Measurements from ENCODE around the gene FADS2.

The FADS2 gene

DNA sequence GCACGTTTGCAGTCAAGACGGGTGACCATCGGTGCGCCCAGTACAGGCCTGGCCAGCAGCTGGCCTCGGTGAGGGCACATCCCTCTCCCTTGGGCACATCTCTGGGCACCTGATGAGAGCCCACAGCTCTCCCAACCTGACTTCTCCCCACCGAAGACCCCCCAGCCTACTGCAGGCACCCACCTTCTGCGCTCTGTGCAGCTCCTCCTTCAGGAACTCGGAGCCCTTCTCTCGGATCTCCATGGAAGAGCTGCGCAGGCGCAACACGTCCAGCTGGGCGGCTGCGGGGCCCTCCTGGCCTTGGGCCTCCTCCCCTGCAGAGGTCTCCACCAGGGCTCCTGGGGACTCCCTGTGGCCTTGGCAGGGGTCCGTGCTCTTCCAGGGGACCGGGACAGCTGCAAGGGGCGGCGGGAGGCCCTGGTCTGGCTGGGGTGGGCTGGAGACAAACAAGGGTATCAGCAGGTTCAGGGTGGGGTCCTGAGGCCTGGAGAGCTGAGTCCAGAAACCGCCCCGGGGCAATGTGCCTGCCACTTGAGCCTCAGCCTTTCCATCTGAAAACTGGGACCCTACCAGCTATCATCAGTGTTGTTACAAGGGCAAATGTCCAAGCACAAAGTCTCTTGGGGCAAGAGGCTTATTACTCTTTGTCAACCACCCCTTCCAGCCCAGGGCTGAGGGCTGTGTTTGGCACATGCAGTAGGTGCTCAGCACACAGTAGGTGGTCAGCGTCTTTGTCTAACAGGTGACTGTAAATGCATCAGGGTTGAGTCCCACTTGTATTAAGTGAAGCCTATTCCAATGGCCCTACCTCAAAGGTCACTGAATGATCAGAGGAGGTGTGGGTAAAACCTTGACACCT, 80.0 kb downstream of the FADS2 start:
- no peak for DNase-seq

DNA sequence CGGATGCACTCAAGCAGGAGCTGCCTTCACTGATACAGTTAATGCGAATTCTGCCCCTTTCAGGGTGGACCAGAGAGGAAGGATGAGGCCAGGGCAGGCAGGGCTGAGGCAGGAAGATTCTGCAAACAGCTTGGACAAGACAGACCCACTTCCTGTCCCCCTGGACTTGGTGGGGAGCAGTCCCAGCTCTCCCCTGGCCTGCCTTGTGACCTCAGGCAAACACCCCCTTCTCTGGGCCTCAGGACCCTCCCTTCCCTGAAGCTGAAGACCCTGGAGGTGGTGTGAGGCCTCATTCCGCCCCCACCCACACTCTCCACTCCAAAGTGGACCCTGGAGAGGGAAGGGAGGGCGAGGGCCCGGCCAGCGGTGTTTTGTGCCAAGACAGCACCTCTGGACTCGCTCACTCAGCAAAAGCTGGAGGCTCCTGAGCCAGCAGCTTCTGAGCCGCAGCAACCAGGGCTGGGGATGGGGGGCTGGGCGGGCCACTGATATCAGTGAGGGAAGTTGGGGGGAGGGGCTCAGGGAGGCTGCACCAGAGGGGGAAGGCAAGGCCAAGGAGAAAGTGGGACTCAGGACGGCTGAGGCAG, 80.7 kb downstream of the FADS2 start:
- DNase-seq, result no peak

DNA sequence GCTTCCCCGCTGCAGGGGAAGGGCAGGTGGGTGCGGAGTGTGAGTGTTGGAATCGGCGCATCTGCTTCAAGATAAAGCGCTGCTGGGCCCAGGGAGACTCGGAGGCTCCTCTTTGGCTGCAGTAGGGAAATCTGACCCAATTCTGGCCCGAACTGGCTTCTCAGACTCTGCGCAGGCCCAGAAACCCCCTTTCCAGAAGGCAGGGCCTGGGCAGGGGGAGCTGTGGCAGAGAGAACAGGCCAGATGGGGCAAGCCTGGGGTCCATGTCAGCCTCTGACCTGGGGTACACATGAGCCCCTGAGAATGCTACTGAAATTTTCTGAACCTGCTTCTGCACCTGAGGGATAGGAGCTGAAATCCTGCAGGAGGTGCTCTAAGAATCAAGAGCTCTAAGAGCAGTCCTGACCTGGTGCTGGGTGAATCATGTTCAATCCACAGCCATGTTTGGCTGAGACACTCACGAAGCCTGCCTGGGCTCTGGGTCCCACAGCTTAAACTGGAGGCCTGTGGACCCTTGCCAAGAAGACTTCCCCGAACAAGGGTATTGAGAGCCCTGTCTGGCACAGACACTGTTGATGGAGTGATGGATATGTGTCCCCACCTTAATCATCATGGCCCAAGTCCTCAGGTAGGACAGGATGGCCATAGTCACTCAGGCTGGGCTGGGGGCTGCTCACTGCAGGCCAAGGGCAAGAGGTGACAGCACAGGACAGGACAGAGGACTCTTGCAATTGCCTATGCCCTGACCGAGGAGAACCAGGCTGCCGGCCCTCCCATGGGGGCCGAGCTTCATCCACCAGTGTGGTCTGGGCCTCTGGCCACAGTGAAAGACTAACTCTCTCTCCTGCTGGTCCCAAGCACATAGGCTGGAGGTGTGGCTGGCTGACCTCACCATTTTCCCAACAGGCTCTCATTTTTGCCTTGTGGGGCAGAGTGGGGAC, 82.4 kb downstream of the FADS2 start:
- DNase-seq, result no peak

DNA sequence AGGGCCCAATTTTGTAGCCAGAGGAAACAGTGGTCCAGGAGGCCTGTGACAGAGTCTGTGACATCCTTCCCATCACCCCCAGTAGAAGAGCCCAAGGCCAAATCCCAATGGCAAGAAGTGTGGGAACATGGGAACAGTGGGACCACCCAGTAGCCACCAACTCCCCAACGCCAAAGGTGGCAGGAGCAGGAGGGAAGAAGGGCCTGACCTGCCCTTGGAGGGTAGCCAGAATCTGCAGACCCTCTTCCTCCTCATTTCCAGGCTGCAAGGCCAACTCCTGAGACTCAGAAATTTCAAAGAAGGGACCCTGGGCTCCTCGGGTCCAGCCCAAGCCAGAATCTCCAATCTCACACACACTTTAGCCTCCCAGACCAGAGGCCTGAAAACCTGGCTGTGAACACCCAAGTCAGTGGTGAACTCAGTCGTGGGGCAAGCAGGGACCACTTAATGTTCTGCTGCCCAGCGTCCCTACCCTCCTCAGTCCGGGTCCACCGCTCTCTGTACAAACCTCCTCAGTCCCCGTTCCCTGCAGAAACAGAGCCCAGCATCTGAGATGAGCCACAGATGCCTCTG, 83.1 kb downstream of the FADS2 start:
- no peak for DNase-seq

DNA sequence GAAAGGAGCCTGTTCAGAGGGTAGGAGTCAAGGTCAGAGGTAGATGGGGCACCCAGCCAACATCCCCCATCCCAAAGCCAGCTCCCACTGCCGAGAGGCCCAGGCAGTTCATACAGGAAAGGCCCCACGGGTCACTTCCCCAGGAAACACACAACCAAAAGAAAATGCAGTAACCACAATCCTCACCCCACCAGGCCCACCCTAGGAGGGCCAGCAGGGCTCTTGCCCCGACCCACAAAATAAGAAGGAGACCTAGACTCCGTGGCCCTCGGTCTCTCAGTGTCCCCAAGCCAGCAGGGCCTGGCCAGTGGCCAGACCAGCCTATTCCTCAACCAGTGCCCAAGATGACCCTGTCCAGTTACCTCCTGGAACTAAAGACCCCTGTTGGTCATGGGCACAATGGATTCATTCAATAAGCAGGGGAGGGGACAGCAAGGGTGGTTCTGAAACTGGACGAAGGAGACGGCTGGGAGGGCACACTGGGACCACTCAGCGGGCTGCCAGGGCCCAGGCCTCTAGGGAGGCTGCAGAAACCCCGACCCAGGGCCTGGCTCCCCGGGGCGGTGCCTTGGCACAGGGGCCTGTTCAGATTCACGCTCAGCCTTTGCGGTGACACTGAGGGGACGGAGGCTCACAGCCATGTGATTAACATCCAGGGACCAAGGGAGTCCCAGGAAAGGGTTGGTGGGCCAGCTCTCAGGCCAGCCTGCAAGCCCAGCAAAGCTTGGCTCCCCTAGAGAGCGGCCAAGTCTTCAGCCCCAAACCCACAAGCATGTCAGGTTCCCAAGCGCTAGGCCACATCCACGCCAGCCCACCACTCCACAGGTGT, 83.8 kb downstream of the FADS2 start:
- DNase-seq, result no peak

DNA sequence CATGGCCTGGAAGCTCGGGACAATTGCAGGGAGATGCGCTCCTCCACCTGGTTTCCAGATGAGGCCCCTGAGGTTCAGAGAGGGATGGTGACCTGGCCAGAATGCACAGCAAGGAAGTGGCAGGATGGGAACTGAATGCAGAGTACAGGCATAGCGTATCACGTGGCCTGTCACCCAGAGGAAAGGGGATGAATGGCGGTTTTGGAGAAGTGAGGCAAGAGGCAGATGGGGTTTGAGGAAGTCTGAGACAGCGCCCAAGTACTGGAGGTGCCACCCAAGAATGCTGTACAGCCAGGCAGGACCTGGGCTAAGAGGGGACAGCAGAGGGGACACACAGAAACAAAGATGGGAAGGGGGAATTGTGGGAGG, 84.4 kb downstream of the FADS2 start:
- no peak for DNase-seq

DNA sequence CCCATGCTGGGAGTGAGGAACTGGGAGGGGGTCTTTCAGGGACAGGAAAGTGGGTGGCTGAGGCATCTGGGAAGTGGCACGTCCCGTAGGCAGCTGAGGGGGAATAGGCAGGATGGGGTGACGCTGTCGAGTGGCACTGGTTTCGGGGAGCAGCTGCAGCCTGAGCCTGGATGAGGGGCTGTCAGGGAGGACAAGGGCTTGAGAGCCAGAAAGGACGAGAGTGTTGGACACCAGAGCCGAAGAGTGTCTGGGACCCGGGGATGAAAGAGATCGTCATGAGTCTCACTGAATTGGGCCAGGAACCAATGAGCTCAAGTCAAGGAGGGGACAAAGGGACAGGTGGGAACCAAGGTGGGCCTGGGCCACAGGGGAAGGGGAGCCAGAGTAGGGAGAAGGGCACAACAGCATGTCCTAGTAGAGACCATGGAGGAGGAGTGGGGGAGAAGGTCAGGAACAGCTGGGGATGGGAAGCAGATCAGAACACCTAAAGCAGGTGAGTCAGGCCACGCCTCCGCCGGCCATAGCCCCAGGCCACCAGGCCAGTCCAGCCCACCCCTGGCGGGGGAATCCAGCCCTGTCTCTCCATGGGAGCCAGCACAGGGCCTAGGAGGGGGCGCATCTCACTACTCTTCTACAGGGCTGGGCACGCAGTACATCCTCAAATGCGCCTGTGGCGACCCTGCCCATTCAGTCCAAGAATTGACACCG, 85.0 kb downstream of the FADS2 start:
- DNase-seq, result no peak

DNA sequence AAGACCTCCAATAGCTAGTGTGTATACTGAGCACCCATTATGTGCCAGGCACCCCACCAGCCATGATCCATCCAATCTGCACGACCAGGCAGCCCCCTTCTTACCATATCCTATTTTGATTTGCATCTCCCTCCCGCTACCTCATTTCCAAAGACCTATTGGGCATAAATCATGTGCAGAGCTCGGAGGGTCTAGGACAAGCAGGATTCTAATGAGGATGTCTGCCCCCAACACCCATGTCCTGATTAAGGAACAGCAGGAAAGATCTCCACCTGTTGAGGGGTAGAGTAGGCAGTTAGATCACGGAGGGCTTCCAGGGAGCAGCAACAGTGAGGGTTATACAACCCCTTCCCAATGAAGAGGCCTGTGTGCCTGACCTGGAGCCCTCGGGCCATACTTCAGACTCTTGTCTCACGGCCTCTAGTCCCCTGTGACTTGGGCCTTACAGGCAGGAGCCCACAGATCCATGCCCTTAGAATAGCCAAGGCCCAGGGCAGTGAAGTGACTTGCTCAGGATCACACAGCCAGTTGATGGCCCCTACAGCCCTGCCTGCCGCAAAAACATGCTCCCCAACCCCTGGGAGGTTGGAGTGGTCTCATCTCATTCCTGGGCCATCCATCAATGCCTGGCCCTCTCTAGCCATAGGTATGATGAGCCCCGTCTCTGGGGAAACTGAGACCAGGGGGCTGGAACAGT, 85.7 kb downstream of the FADS2 start:
- no peak for DNase-seq

DNA sequence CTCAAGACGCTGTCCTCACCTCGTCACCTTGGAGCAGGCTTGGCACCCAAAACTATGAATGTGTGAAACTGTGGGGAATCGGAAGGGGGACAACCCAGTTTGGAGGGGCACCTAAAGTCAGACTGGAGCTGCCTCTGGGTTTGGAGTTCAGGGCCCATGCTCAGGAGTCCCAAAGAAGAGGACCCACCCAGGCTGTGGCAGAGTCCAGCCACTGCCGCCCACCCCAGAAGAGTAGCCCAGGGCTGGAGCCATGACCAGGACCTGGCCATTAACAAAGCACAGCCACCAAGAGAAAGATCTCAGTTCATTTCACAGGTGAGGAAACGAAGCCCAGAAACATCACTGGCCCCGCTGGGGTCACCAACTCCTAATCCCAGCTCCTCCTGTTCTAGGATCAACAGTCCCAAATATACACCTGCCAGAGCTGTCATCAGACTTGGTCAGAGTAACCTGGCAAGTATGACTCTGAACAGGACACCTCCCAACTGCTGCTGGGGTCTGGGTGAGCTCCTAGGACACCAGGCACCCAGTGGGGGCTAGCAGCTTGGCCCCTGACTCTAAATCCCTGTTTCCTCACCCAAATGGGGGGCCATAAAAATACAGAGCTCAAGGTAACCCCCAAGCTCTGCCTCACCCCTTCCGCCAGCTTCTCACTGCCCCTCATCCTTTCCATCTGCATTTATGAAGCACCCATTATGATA, 86.5 kb downstream of the FADS2 start:
- no peak for DNase-seq

DNA sequence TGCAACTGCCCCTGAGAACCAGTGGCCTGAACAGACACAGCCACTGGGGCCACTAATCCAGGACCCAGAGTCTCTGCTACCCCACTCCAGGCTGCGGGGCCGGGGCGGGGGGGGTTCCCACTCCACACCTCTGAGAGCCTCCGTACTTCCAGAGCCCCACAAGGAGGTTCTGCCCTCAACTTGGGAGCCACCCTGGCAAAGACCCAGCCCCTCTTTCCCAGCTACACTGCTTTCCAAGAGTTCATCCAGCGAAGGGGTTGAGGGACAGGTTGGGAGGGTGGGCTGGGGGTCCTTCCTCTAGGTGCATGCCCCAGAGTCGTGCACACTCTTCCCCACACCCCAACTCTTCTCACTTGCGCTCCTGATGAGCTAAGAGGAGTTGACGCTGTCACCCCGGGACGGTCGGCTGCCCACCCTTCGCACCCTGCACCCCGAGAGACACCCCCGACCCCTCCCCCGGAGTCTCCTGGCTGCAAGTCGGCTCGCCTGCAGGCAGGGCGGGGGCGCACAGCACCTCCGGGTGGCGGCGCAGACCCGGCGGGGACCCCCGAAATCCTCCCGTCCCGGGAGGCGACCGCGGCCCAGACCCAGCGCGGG, 88.7 kb downstream of the FADS2 start:
- DNase-seq, result no peak

Measured in NCI-H2227 treated with DMSO at 0.1 percent for 48 hours (cell line).